NCI-H82 (cell line): ENCODE data around the gene LRRC19.
A peak's percentile ranks its signal among the peaks of the same experiment; 100 is the strongest.

Experiments
- DNase-seq: peaks from one replicate; lab custom pipeline; 2025; lab: John Stamatoyannopoulos, UW

LRRC19 gene

GRCh38 chr9:27005491-27005890, at the start of gene LRRC19:
TSS of gene LRRC19 (minus strand) at chr9:27005672. CDS start at chr9:26999694, 5,978 bp downstream.
- DNase-seq = no peak

DNA sequence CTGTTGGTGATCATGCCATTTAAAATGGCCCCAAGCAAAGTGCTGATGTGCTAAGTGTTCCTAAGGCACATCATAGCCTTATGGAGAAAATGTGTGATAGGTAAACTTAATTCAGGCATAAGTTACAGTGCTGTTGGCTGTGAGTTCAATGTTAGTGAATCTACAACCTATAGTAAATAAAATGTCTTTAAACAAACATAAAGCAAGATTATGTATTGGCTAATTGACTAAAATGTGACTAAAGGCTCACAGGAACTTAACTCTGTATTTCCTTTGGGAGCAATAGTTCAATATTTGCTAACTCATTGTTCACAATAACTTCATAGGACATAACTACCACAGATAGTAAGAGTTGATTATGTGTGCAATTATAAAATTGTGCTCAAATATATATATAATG, 49.4 kb upstream of the LRRC19 start:
- no peak for DNase-seq

DNA sequence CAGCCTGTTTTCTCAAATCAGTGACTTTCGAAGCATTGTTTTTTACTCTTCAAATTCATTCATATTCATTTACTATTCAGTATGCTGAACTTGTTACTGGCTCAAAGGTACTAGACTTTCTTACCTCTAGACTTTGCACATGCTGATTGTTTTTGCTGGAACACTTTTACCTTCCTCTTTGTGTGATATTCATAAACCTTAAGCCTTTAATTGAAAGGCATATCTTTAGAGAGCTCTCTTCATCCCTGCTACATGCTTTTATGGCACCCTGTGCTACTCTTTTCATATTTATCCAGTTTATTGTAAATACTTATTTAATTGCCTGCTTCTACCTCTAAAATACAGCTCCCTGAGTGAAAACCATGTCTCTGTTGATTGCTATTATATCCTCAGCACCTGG, 48.7 kb upstream of the LRRC19 start:
- no peak for DNase-seq

- no peak for DNase-seq
These were observed 48.0 kb upstream of the LRRC19 start for GRCh38 chr9:27053369-27054022.

DNA sequence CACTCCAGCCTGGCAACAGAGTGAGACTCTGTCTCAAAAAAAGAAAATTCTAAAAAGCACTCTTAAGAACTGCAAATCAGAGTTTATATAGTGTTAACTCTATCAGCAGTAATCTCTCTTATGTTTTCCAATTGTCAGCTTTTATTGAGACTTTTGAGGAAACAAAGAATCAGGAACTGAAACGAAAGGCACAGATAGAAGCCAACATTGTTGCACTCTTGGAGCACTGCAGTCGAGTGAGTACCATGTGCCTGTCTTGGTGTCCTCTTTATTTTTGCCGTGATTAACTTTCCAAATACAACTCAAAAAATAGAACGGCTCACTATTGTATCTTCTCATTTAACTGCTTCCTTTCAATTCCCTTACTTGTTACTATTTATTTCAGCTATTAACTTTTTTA, 41.7 kb upstream of the LRRC19 start:
- no peak for DNase-seq

- DNase-seq = peak; percentile 84
These were observed 37.7 kb upstream of the LRRC19 start for GRCh38 chr9:27043176-27043575.

GRCh38 chr9:27042476-27042875, 37.0 kb upstream of the LRRC19 start:
- peak; percentile 36 for DNase-seq

GRCh38 chr9:27041746-27042145, 36.3 kb upstream of the LRRC19 start:
- DNase-seq = peak; percentile 61

GRCh38 chr9:27037499-27037898, 32.0 kb upstream of the LRRC19 start:
- DNase-seq = no peak

GRCh38 chr9:27033815-27034403, 28.4 kb upstream of the LRRC19 start:
- DNase-seq = peak; percentile 66

GRCh38 chr9:27029186-27029585, 23.7 kb upstream of the LRRC19 start:
- DNase-seq = no peak

GRCh38 chr9:27022920-27023319, 17.4 kb upstream of the LRRC19 start:
- no peak for DNase-seq

DNA sequence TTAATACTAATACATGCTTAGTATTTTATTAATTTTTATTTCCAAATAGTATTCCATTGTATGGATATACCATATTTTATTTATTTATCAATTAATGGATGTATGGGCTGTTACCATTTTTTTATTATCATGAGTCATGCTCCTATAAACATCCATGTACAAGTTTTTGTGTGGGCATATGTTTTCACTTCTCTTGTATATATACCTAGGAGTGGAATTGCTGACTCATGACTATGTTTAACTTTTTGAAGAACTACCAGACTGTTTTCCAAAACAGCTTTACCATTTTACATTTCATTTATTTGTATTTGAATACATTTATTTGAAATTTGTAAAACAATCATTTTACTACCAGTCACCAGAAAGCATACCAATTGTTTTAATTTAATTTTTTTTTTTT, 14.1 kb upstream of the LRRC19 start:
- no peak for DNase-seq

DNA sequence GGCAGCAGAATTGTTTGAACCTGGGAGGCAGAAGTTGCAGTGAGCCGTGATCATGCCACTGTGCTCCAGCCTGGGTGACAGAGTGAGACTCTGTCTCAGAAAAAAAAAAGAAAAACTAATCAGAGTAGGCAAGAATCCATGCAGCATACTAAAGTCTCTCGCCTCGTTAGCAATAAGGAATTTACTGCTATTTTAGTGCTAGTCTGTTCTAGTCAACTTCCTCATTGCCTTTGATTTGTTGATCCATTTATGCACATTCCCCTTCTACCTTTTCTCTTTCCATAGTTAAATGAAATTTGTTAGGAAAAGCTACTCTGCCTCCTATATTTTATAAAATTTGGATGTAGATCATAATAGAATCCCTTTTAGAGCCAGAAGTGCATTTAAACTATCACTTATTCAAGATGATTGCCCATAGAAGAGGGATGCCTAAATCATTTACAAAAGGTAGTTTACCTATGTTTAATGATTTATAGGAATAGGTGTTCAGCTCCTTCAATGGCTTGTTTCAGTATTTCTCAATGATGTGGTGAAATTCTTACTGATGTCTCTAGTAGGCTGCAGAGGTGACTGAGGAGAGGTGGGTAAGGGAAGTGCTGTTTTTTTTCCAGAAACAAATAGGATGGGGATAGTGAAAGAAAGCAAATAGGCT, 1.9 kb downstream of the LRRC19 start:
- no peak for DNase-seq

- no peak for DNase-seq
These were observed 9.7 kb downstream of the LRRC19 start for GRCh38 chr9:26995810-26996209.

DNA sequence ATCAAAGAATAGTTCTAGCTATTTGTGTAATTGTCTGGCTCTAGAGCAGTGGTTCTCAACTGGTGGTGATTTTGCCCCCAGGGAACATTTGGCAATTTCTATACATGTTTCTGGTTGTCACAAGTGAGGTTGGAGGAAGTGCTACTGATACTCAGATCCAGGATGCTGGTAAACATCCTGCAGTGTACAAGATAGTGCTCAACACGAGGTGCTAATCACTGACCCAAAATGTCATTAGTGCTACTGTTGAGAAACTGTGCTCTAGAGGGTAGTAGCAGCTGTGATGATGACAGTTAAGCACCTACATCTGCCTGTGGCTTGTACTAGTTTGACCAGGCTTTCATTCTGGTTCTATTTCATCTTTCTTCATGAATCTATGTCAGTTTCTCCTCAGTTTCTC, 22.1 kb downstream of the LRRC19 start:
- DNase-seq = peak; percentile 4

DNA sequence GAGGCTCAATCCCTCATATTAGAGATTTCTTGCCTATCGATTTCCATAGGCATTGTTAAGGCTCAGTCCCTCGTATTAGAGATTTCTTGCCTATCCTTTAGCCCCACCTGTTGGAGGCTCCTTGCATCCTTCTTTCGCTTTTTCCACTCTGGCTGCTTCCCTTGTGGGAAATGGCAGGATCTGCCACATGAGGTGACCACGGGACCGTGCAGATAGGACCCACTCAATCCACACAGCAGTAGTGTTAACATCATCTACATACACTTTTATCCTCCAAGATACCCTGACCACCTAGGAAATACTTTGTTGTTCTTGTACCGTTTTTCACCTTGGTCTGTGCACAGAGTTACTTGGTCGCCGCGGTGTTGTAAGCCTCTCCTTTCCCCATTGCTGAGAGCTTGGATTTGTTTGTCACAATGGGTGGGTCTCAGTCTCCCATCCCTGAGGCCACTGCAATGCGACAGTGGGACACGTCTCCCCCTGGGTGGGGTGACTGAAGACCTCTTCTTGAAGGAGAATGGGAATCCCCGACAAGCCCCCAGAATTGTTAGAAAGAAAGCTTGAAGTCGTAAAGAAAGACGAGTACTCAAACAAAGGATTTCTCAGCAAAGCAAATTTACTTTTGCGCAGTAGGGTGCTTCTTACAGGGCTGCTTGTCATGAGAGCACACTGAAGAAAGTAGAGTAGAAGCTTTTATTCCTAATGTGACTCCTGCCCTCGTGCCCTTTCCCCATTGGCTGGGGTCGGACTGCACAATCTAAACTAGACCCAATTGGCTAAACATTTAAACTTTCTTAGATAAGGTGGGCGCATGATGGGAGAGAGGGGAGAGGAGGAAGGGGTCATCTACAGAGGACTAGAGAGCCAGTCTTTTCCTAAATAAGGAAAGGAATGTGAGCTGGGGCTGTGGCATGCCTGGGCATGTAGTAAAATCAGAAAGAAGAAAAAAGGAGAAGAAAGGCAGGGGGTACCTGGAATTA, 29.5 kb downstream of the LRRC19 start:
- peak; percentile 54 for DNase-seq

DNA sequence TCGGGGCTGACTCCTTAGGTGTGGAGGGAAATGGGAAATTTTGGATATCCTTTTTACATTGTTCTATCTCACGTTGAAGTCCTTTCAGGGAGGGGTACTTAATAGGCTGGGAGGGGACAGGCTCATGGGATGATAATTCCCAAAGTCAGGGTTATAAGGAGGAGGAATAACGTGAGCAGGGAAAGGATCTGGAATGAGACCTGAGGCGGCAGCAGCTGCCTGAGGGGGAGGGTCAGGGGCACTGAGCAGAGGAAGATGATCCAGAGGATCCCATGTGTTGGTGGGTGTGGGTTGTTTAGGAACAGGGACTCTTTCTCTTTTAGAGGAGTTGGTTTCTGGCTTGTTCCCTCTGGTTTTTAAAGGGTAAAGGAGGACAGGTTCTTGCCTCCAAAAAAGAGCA, 30.5 kb downstream of the LRRC19 start:
- no peak for DNase-seq

- DNase-seq = no peak
These were observed 31.5 kb downstream of the LRRC19 start for GRCh38 chr9:26973989-26974388.

GRCh38 chr9:26971721-26972120, 33.8 kb downstream of the LRRC19 start:
- no peak for DNase-seq

DNA sequence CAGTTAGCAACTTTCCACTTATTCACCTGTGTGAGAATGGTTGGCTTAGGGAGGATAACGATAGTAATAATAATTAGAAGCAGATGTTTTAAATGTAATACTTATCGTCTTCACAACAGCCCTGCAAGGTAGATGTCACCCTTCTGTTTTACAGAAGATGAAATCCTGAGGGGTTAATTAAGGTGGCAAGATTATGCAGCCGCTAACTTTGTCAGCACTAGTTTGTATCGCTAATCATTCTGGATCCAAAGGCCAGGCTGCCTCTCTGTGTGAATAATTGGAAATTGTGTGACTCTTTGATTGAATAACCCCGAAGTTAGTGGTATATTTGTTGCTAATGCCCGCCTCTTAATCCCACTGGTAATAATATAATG, 48.6 kb downstream of the LRRC19 start:
- peak; percentile 46 for DNase-seq
